Measurements from ENCODE around the gene TAS2R31.

GRCh38 chr12:11055306-11055705 is 24.1 kb upstream of the TAS2R31 start:
- TF ChIP-seq EZH2 (optimal IDR thresholded peaks at IDR 0.05; ENCODE audit: low read depth, low read length) (no peak), EZH2phosphoT487 (IDR thresholded peaks at IDR 0.05; ENCODE audit: low read length) (no peak)
- TF ChIP-seq, protein P1, sequence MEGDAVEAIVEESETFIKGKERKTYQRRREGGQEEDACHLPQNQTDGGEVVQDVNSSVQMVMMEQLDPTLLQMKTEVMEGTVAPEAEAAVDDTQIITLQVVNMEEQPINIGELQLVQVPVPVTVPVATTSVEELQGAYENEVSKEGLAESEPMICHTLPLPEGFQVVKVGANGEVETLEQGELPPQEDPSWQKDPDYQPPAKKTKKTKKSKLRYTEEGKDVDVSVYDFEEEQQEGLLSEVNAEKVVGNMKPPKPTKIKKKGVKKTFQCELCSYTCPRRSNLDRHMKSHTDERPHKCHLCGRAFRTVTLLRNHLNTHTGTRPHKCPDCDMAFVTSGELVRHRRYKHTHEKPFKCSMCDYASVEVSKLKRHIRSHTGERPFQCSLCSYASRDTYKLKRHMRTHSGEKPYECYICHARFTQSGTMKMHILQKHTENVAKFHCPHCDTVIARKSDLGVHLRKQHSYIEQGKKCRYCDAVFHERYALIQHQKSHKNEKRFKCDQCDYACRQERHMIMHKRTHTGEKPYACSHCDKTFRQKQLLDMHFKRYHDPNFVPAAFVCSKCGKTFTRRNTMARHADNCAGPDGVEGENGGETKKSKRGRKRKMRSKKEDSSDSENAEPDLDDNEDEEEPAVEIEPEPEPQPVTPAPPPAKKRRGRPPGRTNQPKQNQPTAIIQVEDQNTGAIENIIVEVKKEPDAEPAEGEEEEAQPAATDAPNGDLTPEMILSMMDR (IDR thresholded peaks at IDR 0.05; ENCODE audit: low read length) = no peak

All from MM.1S (cell line).